Effector memory CD8-positive, alpha-beta T cell (primary cell): ENCODE results near the gene EGFL6.

Experiments
- ATAC-seq: fragments of 150-1000 bp; cut with Tn5 transposase; replicated peaks from 2 replicates; pipeline ENCODE4 v1.10.0; 2021; ENCODE audit warnings: mild to moderate bottlenecking, moderate library complexity
- DNase-seq, 3 experiments: peaks; one replicate each; pipeline ENCODE4 v3.0.0; 2021
- H3K27ac Mint-ChIP-seq, 2 donors: one replicate each; pipeline ENCODE4 v1.8.0; 2022; ENCODE audit warnings: mild to moderate bottlenecking in 2 of 2, mixed read lengths in 2 of 2, moderate library complexity in 2 of 2
- H3K27me3 Mint-ChIP-seq, 2 donors: one replicate each; pipeline ENCODE4 v1.8.0; 2022; ENCODE audit warnings: mixed read lengths in 2 of 2
- H3K36me3 Mint-ChIP-seq: one replicate; pipeline ENCODE4 v1.8.0; 2022; ENCODE audit warnings: mild to moderate bottlenecking, moderate library complexity, mixed read lengths; ENCODE audit not compliant: insufficient read depth
- H3K4me1 Mint-ChIP-seq, 2 donors: one replicate each; pipeline ENCODE4 v1.8.0; 2022; ENCODE audit warnings: low read depth in 2 of 2, mixed read lengths in 2 of 2
- H3K4me3 Mint-ChIP-seq, 2 donors: one replicate each; pipeline ENCODE4 v1.8.0; 2022; ENCODE audit warnings: mild to moderate bottlenecking in 2 of 2, mixed read lengths in 2 of 2, moderate library complexity in 2 of 2
- H3K9me3 Mint-ChIP-seq, 2 donors: one replicate each; pipeline ENCODE4 v1.8.0; 2022; ENCODE audit warnings: mixed read lengths in 2 of 2

The EGFL6 gene

GRCh38 chrX:13552892-13553291 is 16.5 kb upstream of the EGFL6 start:
- Mint-ChIP-seq H3K4me1 (no peaks in the 10 kb centered on the region), H3K27me3 (peaks cover 20 to 23% of the 10 kb centered on the region in 2 donors), H3K9me3 (no peaks in the 10 kb centered on the region), H3K27ac (no peak overlapping the region), H3K4me3 (no peak overlapping the region), H3K36me3 (no peaks in the 10 kb centered on the region)
- DNase-seq: no peak
- ATAC-seq: no peak

GRCh38 chrX:13565511-13565910 is 3.9 kb upstream of the EGFL6 start:
- no peaks in the 10 kb centered on the region for H3K9me3 Mint-ChIP-seq
- peaks cover 10 to 32% of the 10 kb centered on the region in 2 donors for H3K27me3 Mint-ChIP-seq
- H3K4me3 Mint-ChIP-seq: no peak overlapping the region
- H3K36me3 Mint-ChIP-seq: no peaks in the 10 kb centered on the region
- no peak overlapping the region for H3K27ac Mint-ChIP-seq
- DNase-seq (no peak), ATAC-seq (no peak)
- H3K4me1 Mint-ChIP-seq: peaks cover 0 to 2% of the 10 kb centered on the region in 2 donors

- Mint-ChIP-seq H3K27me3 (peaks cover 10 to 33% of the 10 kb centered on the region in 2 donors), H3K9me3 (no peaks in the 10 kb centered on the region), H3K4me1 (peaks cover 0 to 2% of the 10 kb centered on the region in 2 donors), H3K4me3 (peak overlapping the region; percentile 37 to 67), H3K36me3 (no peaks in the 10 kb centered on the region), H3K27ac (no peak overlapping the region)
- ATAC-seq (no peak), DNase-seq (no peak)
Measured at GRCh38 chrX:13570261-13570605, 832 bp downstream of the EGFL6 start.

- no peaks in the 10 kb centered on the region for H3K9me3 Mint-ChIP-seq
- DNase-seq (no peak), ATAC-seq (no peak)
- H3K4me3 Mint-ChIP-seq: no peak overlapping the region
- H3K27ac Mint-ChIP-seq: no peak overlapping the region
- peaks cover 0 to 2% of the 10 kb centered on the region in 2 donors for H3K4me1 Mint-ChIP-seq
- H3K27me3 Mint-ChIP-seq: peaks cover 10 to 26% of the 10 kb centered on the region in 2 donors
- H3K36me3 Mint-ChIP-seq: no peaks in the 10 kb centered on the region
Measured at GRCh38 chrX:13571136-13571535, 1.7 kb downstream of the EGFL6 start.

- no peak overlapping the region for H3K27ac Mint-ChIP-seq
- ATAC-seq: no peak
- no peaks in the 10 kb centered on the region for H3K36me3 Mint-ChIP-seq
Measured at GRCh38 chrX:13574600-13574999, 5.2 kb downstream of the EGFL6 start.

GRCh38 chrX:13579661-13580060 is 10.3 kb downstream of the EGFL6 start:
- no peaks in the 10 kb centered on the region for H3K36me3 Mint-ChIP-seq
- H3K27ac Mint-ChIP-seq: no peak overlapping the region
- H3K4me1 Mint-ChIP-seq: no peaks in the 10 kb centered on the region
- H3K27me3 Mint-ChIP-seq: peaks cover 16 to 23% of the 10 kb centered on the region in 2 donors
- DNase-seq (no peak), ATAC-seq (no peak)
- no peaks in the 10 kb centered on the region for H3K9me3 Mint-ChIP-seq
- H3K4me3 Mint-ChIP-seq: no peak overlapping the region

More at GRCh38 chrX:13574600-13574999, 5.2 kb downstream of the EGFL6 start:
- Mint-ChIP-seq H3K27me3 (peaks cover 0 to 10% of the 10 kb centered on the region in 2 donors), H3K9me3 (no peaks in the 10 kb centered on the region), H3K4me3 (no peak overlapping the region), H3K4me1 (peaks cover 0 to 2% of the 10 kb centered on the region in 2 donors)
- DNase-seq: no peak

GRCh38 chrX:13581554-13581953 is 12.2 kb downstream of the EGFL6 start:
- ATAC-seq (no peak), DNase-seq (no peak)
- Mint-ChIP-seq H3K4me1 (no peaks in the 10 kb centered on the region), H3K36me3 (no peaks in the 10 kb centered on the region), H3K27ac (no peak overlapping the region), H3K9me3 (no peaks in the 10 kb centered on the region), H3K4me3 (no peak overlapping the region), H3K27me3 (peaks cover 27 to 42% of the 10 kb centered on the region in 2 donors)

GRCh38 chrX:13587786-13588477 is 18.5 kb downstream of the EGFL6 start:
- Mint-ChIP-seq H3K9me3 (no peaks in the 10 kb centered on the region), H3K27ac (no peak overlapping the region), H3K27me3 (peaks cover 34 to 43% of the 10 kb centered on the region in 2 donors), H3K36me3 (no peaks in the 10 kb centered on the region), H3K4me3 (no peak overlapping the region), H3K4me1 (no peaks in the 10 kb centered on the region)
- DNase-seq (no peak), ATAC-seq (no peak)

GRCh38 chrX:13590207-13590606 is 20.8 kb downstream of the EGFL6 start:
- no peak overlapping the region for H3K27ac Mint-ChIP-seq
- no peaks in the 10 kb centered on the region for H3K9me3 Mint-ChIP-seq
- ATAC-seq (no peak), DNase-seq (no peak)
- no peak overlapping the region for H3K4me3 Mint-ChIP-seq
- H3K27me3 Mint-ChIP-seq: peaks cover 29 to 35% of the 10 kb centered on the region in 2 donors
- no peaks in the 10 kb centered on the region for H3K36me3 Mint-ChIP-seq
- no peaks in the 10 kb centered on the region for H3K4me1 Mint-ChIP-seq

GRCh38 chrX:13590914-13591313 is 21.5 kb downstream of the EGFL6 start:
- Mint-ChIP-seq H3K4me3 (no peak overlapping the region), H3K27me3 (peaks cover 22 to 33% of the 10 kb centered on the region in 2 donors), H3K4me1 (no peaks in the 10 kb centered on the region), H3K36me3 (no peaks in the 10 kb centered on the region), H3K27ac (no peak overlapping the region), H3K9me3 (no peaks in the 10 kb centered on the region)
- ATAC-seq (no peak), DNase-seq (no peak)

- H3K36me3 Mint-ChIP-seq: no peaks in the 10 kb centered on the region
- no peak overlapping the region for H3K27ac Mint-ChIP-seq
- no peaks in the 10 kb centered on the region for H3K9me3 Mint-ChIP-seq
- DNase-seq (no peak), ATAC-seq (no peak)
- H3K27me3 Mint-ChIP-seq: peaks cover 8 to 11% of the 10 kb centered on the region in 2 donors
- H3K4me3 Mint-ChIP-seq: no peak overlapping the region
- H3K4me1 Mint-ChIP-seq: no peaks in the 10 kb centered on the region
Measured at GRCh38 chrX:13597874-13598273, 28.5 kb downstream of the EGFL6 start.

- Mint-ChIP-seq H3K27me3 (peaks cover 0 to 3% of the 10 kb centered on the region in 2 donors), H3K36me3 (no peaks in the 10 kb centered on the region), H3K27ac (no peak overlapping the region), H3K9me3 (no peaks in the 10 kb centered on the region), H3K4me1 (no peaks in the 10 kb centered on the region), H3K4me3 (no peak overlapping the region)
- DNase-seq (no peak), ATAC-seq (no peak)
Measured at GRCh38 chrX:13598877-13599276, 29.5 kb downstream of the EGFL6 start.

GRCh38 chrX:13599491-13599890 is 30.1 kb downstream of the EGFL6 start:
- no peak for ATAC-seq

GRCh38 chrX:13605611-13606010 is 36.2 kb downstream of the EGFL6 start:
- H3K9me3 Mint-ChIP-seq: no peaks in the 10 kb centered on the region
- no peaks in the 10 kb centered on the region for H3K4me1 Mint-ChIP-seq
- no peaks in the 10 kb centered on the region for H3K27me3 Mint-ChIP-seq
- no peak overlapping the region for H3K27ac Mint-ChIP-seq
- H3K36me3 Mint-ChIP-seq: no peaks in the 10 kb centered on the region
- DNase-seq (no peak), ATAC-seq (no peak)
- H3K4me3 Mint-ChIP-seq: no peak overlapping the region

More at GRCh38 chrX:13599491-13599890, 30.1 kb downstream of the EGFL6 start:
- H3K9me3 Mint-ChIP-seq: no peaks in the 10 kb centered on the region
- H3K4me1 Mint-ChIP-seq: no peaks in the 10 kb centered on the region
- H3K36me3 Mint-ChIP-seq: no peaks in the 10 kb centered on the region
- no peak for DNase-seq
- no peak overlapping the region for H3K4me3 Mint-ChIP-seq
- H3K27ac Mint-ChIP-seq: no peak overlapping the region
- no peaks in the 10 kb centered on the region for H3K27me3 Mint-ChIP-seq
